SHP77 (cell line): ENCODE results near the gene SIGLEC12.
A peak's percentile ranks its signal among the peaks of the same experiment; 100 is the strongest.
"Not testable (repeated sequence)": the region's sequence is repeated elsewhere in the genome, so short reads cannot be mapped to it uniquely, and the experiment has no call there.

ENCODE experiments used
- DNase-seq, 2 experiments: peaks; one replicate each; lab custom pipeline; 2025; lab: John Stamatoyannopoulos, UW

SIGLEC12 gene

GRCh38 chr19:51521781-51522180 is 20.2 kb upstream of the SIGLEC12 start:
- DNase-seq = no peak

GRCh38 chr19:51521357-51521756 is 19.8 kb upstream of the SIGLEC12 start:
- no peak for DNase-seq

GRCh38 chr19:51520728-51521127 is 19.1 kb upstream of the SIGLEC12 start:
- DNase-seq = no peak

GRCh38 chr19:51514866-51515481 is 13.4 kb upstream of the SIGLEC12 start:
- peak; percentile 11 to 19 for DNase-seq

- DNase-seq = no peak
Observed at GRCh38 chr19:51513968-51514367, 12.4 kb upstream of the SIGLEC12 start.

GRCh38 chr19:51511353-51511752 is 9.8 kb upstream of the SIGLEC12 start:
- DNase-seq = peak; percentile 4 to 12

- no peak for DNase-seq
Observed at GRCh38 chr19:51509823-51510660, 8.4 kb upstream of the SIGLEC12 start.

- DNase-seq = no peak
Observed at GRCh38 chr19:51508059-51508733, 6.6 kb upstream of the SIGLEC12 start.

GRCh38 chr19:51507640-51508058 is 6.0 kb upstream of the SIGLEC12 start:
- no peak for DNase-seq

GRCh38 chr19:51507192-51507591 is 5.6 kb upstream of the SIGLEC12 start:
- no peak for DNase-seq

GRCh38 chr19:51505904-51506303 is 4.3 kb upstream of the SIGLEC12 start:
- no peak for DNase-seq

GRCh38 chr19:51503896-51504295 is 2.3 kb upstream of the SIGLEC12 start:
- no peak for DNase-seq

- DNase-seq = no peak
Observed at GRCh38 chr19:51503286-51503817, 1.8 kb upstream of the SIGLEC12 start.

GRCh38 chr19:51500931-51501330 is 669 bp downstream of the SIGLEC12 start:
- not testable (repeated sequence) for DNase-seq

GRCh38 chr19:51497666-51498065 is 3.9 kb downstream of the SIGLEC12 start:
- DNase-seq = no peak

GRCh38 chr19:51493776-51494175 is 7.8 kb downstream of the SIGLEC12 start:
- no peak for DNase-seq

GRCh38 chr19:51491586-51491985 is 10.0 kb downstream of the SIGLEC12 start:
- no peak for DNase-seq

- DNase-seq = no peak
Observed at GRCh38 chr19:51490676-51491075, 10.9 kb downstream of the SIGLEC12 start.

- no peak for DNase-seq
Observed at GRCh38 chr19:51489113-51489512, 12.5 kb downstream of the SIGLEC12 start.

GRCh38 chr19:51488491-51488890 is 13.1 kb downstream of the SIGLEC12 start:
- DNase-seq = no peak

- no peak for DNase-seq
Observed at GRCh38 chr19:51485960-51486660, 15.5 kb downstream of the SIGLEC12 start.

- DNase-seq = no peak
Observed at GRCh38 chr19:51480590-51480989, 21.0 kb downstream of the SIGLEC12 start.
